G401.6 (cell line): ENCODE measurements around the gene DOK6.

ENCODE experiments used
- FAIRE-seq: peaks from 2 replicates; lab custom pipeline; 2012; peaks lifted over from hg19 to GRCh38; lab: Jason Lieb, UNC

DOK6 gene

GRCh38 chr18:69752737-69753380 is 352.2 kb downstream of the DOK6 start:
- no peak for FAIRE-seq

- FAIRE-seq: no peak
Measured at GRCh38 chr18:69754108-69754507, 353.4 kb downstream of the DOK6 start.

- FAIRE-seq: no peak
Measured at GRCh38 chr18:69755041-69755440, 354.4 kb downstream of the DOK6 start.

- no peak for FAIRE-seq
Measured at GRCh38 chr18:69755856-69756496, 355.3 kb downstream of the DOK6 start.

- FAIRE-seq: no peak
Measured at GRCh38 chr18:69757733-69758132, 357.0 kb downstream of the DOK6 start.

- FAIRE-seq: no peak
Measured at GRCh38 chr18:69758458-69758857, 357.8 kb downstream of the DOK6 start.

- no peak for FAIRE-seq
Measured at GRCh38 chr18:69759046-69759445, 358.4 kb downstream of the DOK6 start.

GRCh38 chr18:69763002-69763401 is 362.3 kb downstream of the DOK6 start:
- no peak for FAIRE-seq

GRCh38 chr18:69763821-69764220 is 363.1 kb downstream of the DOK6 start:
- FAIRE-seq: no peak

- FAIRE-seq: no peak
Measured at GRCh38 chr18:69770238-69770637, 369.6 kb downstream of the DOK6 start.

GRCh38 chr18:69774831-69775230 is 374.1 kb downstream of the DOK6 start:
- no peak for FAIRE-seq

- peak; percentile 44 for FAIRE-seq
Measured at GRCh38 chr18:69777248-69777647, 376.6 kb downstream of the DOK6 start.

- no peak for FAIRE-seq
Measured at GRCh38 chr18:69778680-69779079, 378.0 kb downstream of the DOK6 start.

- no peak for FAIRE-seq
Measured at GRCh38 chr18:69780851-69781250, 380.2 kb downstream of the DOK6 start.

- FAIRE-seq: no peak
Measured at GRCh38 chr18:69784815-69785214, 384.1 kb downstream of the DOK6 start.

- FAIRE-seq: no peak
Measured at GRCh38 chr18:69785466-69785865, 384.8 kb downstream of the DOK6 start.

GRCh38 chr18:69786427-69786826 is 385.7 kb downstream of the DOK6 start:
- no peak for FAIRE-seq

- FAIRE-seq: no peak
Measured at GRCh38 chr18:69787825-69788547, 387.3 kb downstream of the DOK6 start.

- no peak for FAIRE-seq
Measured at GRCh38 chr18:69789794-69790193, 389.1 kb downstream of the DOK6 start.

- no peak for FAIRE-seq
Measured at GRCh38 chr18:69790649-69791048, 390.0 kb downstream of the DOK6 start.

- FAIRE-seq: no peak
Measured at GRCh38 chr18:69795791-69796190, 395.1 kb downstream of the DOK6 start.

GRCh38 chr18:69804776-69805501 is 404.3 kb downstream of the DOK6 start:
- no peak for FAIRE-seq

GRCh38 chr18:69808399-69808798 is 407.7 kb downstream of the DOK6 start:
- no peak for FAIRE-seq
